HT1080 (cell line): ENCODE results near the gene LRRC4C. TPM values are rescaled to one million over a fixed set of nuclear protein-coding genes. Genes with fewer than 3 reads are reported as not detected.

ENCODE experiments used
- DNase-seq: peaks from one replicate; pipeline ENCODE4 v3.0.0-alpha.2; 2015; ENCODE audit warnings: low read depth
- total RNA-seq: library from RNA; depleted of rRNA; stranded (reverse); fragments of >200 nt; shearing (Covaris generic); gene quantifications from 2 replicates; pipeline ENCODE4 v1.2.3, GENCODE V29; 2014

The LRRC4C gene
- total RNA-seq, 1 experiment from 2014 or later = not detected

- DNase-seq = no peak
Observed at GRCh38 chr11:40514124-40514523, 945.3 kb downstream of the LRRC4C start.

- no peak for DNase-seq
Observed at GRCh38 chr11:40513281-40513680, 946.2 kb downstream of the LRRC4C start.

- DNase-seq = no peak
Observed at GRCh38 chr11:40508303-40508702, 951.1 kb downstream of the LRRC4C start.

GRCh38 chr11:40506226-40506625 is 953.2 kb downstream of the LRRC4C start:
- no peak for DNase-seq

- DNase-seq = no peak
Observed at GRCh38 chr11:40491341-40491740, 968.1 kb downstream of the LRRC4C start.

GRCh38 chr11:40467771-40468170 is 991.7 kb downstream of the LRRC4C start:
- no peak for DNase-seq

- peak; percentile 82 for DNase-seq
Observed at GRCh38 chr11:40445391-40445790, 1014.1 kb downstream of the LRRC4C start.

GRCh38 chr11:40444151-40444550 is 1015.3 kb downstream of the LRRC4C start:
- DNase-seq = no peak

- no peak for DNase-seq
Observed at GRCh38 chr11:40435344-40435743, 1024.1 kb downstream of the LRRC4C start.

- DNase-seq = no peak
Observed at GRCh38 chr11:40434926-40435325, 1024.5 kb downstream of the LRRC4C start.

- DNase-seq = no peak
Observed at GRCh38 chr11:40432358-40432757, 1027.1 kb downstream of the LRRC4C start.

- no peak for DNase-seq
Observed at GRCh38 chr11:40425168-40425567, 1034.3 kb downstream of the LRRC4C start.

GRCh38 chr11:40421208-40421981 is 1038.1 kb downstream of the LRRC4C start:
- DNase-seq = no peak

- DNase-seq = no peak
Observed at GRCh38 chr11:40417627-40418026, 1041.8 kb downstream of the LRRC4C start.

- DNase-seq = no peak
Observed at GRCh38 chr11:40407355-40407754, 1052.1 kb downstream of the LRRC4C start.

- DNase-seq = no peak
Observed at GRCh38 chr11:40405614-40406013, 1053.8 kb downstream of the LRRC4C start.

GRCh38 chr11:40403321-40403720 is 1056.1 kb downstream of the LRRC4C start:
- peak; percentile 29 for DNase-seq

- DNase-seq = no peak
Observed at GRCh38 chr11:40401132-40401853, 1058.2 kb downstream of the LRRC4C start.

GRCh38 chr11:40397141-40397540 is 1062.3 kb downstream of the LRRC4C start:
- DNase-seq = no peak

GRCh38 chr11:40393511-40393910 is 1065.9 kb downstream of the LRRC4C start:
- DNase-seq = no peak

GRCh38 chr11:40391679-40392078 is 1067.8 kb downstream of the LRRC4C start:
- no peak for DNase-seq

GRCh38 chr11:40388097-40388818 is 1071.2 kb downstream of the LRRC4C start:
- peak; percentile 79 for DNase-seq
